Activated T-cell treated with anti-CD3 and anti-CD28 coated beads, Interleukin-2, amount 50 U/mL, for 4 hours (primary cell): ENCODE data around the gene NDE1. TPM values are rescaled to one million over a fixed set of nuclear protein-coding genes. Genes with fewer than 3 reads are reported as not detected.
"Not testable (repeated sequence)": the region's sequence is repeated elsewhere in the genome, so short reads cannot be mapped to it uniquely, and the experiment has no call there.

Experiments used
- ATAC-seq, 2 donors: fragments of 200-7000 bp; cut with Tn5 transposase; one replicate each; pipeline ENCODE4 v1.10.0; 2021
- DNase-seq: peaks from one replicate; pipeline ENCODE4 v3.0.0-alpha.2; 2020
- H3K27me3 Mint-ChIP-seq: one replicate; pipeline ENCODE4 v1.8.0; 2021; ENCODE audit warnings: low read depth, mixed read lengths
- H3K36me3 Mint-ChIP-seq: one replicate; pipeline ENCODE4 v1.8.0; 2022; ENCODE audit warnings: mixed read lengths; ENCODE audit not compliant: insufficient read depth
- H3K4me1 Mint-ChIP-seq: one replicate; pipeline ENCODE4 v1.8.0; 2021; ENCODE audit warnings: low read depth, mixed read lengths
- H3K4me3 Mint-ChIP-seq: one replicate; pipeline ENCODE4 v1.8.0; 2021; ENCODE audit warnings: mild to moderate bottlenecking, moderate library complexity, mixed read lengths
- H3K9me3 Mint-ChIP-seq: one replicate; pipeline ENCODE4 v1.8.0; 2021; ENCODE audit warnings: mixed read lengths
- total RNA-seq, 3 donors: library from RNA; stranded (reverse); gene quantifications; one replicate each; pipeline ENCODE4 v1.2.1, GENCODE V29; 2021

The NDE1 gene
- total RNA-seq = 10 to 100 TPM; 60.4 to 69.0 (median 60.5) TPM

DNA sequence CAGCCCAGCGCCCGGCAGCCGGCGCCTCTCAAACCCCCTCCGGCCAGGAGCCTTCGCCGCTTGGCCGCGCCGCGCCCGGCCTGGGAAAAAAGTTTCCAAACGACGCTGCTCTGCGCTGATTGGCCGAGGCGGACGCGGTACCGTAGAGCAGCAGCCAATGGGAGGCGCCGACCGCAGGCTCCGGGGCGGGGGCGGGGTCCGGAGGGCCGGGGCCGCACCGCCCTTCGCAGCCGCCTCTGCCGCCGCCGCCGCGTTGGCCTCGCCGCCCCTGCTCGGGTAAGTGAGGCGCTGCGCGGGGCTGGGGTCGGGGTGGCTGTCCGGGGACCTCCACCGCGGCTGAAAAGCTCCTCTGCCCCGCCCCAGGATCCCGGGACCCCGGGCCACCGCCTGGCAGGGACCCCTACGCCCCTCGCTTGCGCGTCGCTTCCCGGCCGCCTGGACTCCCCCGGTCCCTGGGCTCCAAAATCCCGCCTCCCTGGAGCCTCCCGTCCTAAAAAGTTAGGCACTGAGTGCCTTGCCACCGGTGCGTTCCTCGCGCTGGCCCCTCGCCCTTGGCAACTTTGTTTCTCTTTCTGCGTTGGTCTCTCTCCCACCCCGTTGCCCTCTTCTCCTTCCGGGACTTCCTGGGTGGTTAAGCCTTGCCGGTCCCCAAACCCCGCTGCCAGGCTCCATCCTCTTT, at the start of gene NDE1:
NDE1 (plus strand) TSS at position 227 of the 679 bp plus-strand sequence. CDS start 14,534 bp downstream, outside the sequence.
- H3K4me3 Mint-ChIP-seq = peak within 1 kb of the TSS; percentile 99
- DNase-seq (peak; percentile 78), ATAC-seq (peak; percentile 97 to 98)
- no peaks in the 10 kb centered on the region for H3K9me3 Mint-ChIP-seq
- H3K4me1 Mint-ChIP-seq = peaks cover 31% of the 10 kb centered on the region
- H3K27me3 Mint-ChIP-seq = no peaks in the 10 kb centered on the region
- peaks cover 6% of the 10 kb centered on the region for H3K36me3 Mint-ChIP-seq

DNA sequence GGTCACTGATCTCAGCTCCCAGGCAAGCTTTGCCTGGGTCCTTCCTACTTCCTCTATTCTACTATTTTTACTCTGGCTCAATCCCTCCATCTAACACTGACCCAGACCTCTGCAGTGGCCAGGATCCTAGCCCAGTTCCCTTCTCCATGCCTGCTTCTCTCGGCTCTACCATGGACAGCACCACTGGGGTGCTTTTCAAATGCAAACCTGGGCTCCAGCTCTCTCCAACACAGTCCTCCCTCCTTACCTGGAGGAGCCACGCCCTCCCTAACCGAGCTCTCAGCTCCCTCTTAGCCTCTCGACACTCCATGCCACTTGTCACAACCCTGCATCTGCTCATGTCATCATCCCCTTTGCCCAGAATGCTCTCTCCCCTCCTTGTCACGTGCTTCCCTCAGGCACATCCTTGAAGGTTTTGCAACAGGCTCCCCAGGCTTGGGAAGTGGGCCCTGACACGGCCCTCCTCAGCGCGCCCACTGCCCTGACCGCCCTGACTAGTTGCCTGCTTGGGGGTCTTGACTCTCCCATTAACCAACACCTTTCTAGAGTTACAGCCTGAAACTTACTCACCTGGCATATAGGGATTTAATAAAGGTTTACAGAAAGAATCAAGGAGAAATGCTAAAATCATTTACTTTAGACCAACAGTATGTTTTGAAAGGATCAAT, 48.7 kb upstream of the NDE1 start:
- peaks cover 3% of the 10 kb centered on the region for H3K4me1 Mint-ChIP-seq
- H3K4me3 Mint-ChIP-seq = no peak overlapping the region
- DNase-seq = no peak
- no peaks in the 10 kb centered on the region for H3K27me3 Mint-ChIP-seq
- ATAC-seq = no peak
- H3K9me3 Mint-ChIP-seq = no peaks in the 10 kb centered on the region
- H3K36me3 Mint-ChIP-seq = peaks cover 57% of the 10 kb centered on the region

DNA sequence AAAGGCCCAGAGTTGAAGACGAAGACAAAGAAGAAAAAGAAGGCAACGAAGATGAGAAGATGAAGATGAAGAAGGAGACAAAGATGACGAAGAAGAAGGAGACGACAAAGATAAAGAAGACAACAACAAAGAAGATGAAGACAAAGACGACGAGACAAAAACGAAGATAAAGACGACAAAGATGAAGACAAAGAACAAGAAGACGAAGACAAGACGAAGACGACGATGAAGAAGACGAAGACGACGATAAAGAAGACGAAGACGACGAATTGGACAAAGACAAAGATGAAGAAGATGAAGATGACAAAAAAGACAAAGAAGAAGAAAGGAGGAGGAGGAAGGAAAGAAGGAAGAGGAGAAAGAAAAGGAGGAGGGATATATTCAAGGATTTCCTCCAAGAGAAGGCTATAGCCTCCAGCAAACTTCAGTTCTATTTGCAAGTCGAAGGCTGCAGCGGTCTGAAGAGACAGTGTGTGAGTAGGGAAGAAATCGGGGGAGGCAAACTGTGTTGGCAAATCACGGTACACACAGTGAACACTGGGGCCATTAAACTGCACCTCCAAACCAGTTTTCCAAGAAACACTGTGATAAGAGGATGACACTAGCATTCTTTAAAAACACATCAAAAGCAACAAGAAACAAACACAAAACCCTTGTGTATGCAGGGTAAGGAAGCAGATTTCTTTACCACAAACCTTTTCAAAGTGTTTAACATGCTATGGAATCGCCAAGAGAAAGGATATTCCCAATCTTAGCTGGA, 47.6 kb upstream of the NDE1 start:
- Mint-ChIP-seq H3K27me3 (no peaks in the 10 kb centered on the region), H3K4me3 (no peak overlapping the region), H3K9me3 (no peaks in the 10 kb centered on the region), H3K4me1 (peaks cover 3% of the 10 kb centered on the region), H3K36me3 (peaks cover 64% of the 10 kb centered on the region)
- DNase-seq (no peak), ATAC-seq (no peak)

GRCh38 chr16:15604460-15605440, 45.3 kb upstream of the NDE1 start:
- H3K27me3 Mint-ChIP-seq = no peaks in the 10 kb centered on the region
- peaks cover 62% of the 10 kb centered on the region for H3K36me3 Mint-ChIP-seq

DNA sequence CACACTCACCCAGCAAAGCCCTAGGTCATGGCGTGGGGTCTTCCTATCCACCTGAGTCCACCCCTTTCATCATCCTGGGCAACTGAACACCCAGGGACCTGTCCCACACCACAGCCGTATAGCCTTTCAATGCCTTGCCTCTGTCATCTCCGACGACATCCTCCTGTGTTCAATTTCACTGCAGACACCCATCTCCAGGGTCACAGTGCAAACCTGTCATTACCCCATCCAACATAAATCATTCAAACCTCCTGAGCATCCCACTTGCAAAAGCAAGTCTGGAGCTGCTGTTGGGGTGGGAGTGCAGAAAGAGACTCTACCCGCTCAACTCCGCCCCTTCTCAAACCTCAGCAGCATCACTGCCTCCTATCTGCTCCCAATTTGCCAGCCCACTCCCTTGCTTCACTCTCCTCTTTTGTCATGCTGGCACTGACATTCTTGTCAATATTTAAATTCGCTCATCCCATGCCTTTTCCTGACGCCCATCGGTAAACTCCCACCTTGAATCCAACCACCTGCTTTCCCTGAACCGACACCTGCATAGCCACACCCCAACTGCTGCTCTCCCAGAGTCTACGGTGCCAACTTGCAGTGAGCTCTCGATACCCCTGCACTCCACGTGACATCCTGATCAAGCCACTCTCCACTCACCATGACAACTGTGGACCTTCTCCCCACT, 44.1 kb upstream of the NDE1 start:
- ATAC-seq (no peak), DNase-seq (no peak)
- Mint-ChIP-seq H3K4me1 (peaks cover 1% of the 10 kb centered on the region), H3K27me3 (no peaks in the 10 kb centered on the region), H3K4me3 (no peak overlapping the region), H3K9me3 (no peaks in the 10 kb centered on the region), H3K36me3 (peaks cover 64% of the 10 kb centered on the region)

More at GRCh38 chr16:15604460-15605440, 45.3 kb upstream of the NDE1 start:
- ATAC-seq = no peak
- no peaks in the 10 kb centered on the region for H3K9me3 Mint-ChIP-seq
- no peak for DNase-seq
- no peaks in the 10 kb centered on the region for H3K4me1 Mint-ChIP-seq
- H3K4me3 Mint-ChIP-seq = no peak overlapping the region

GRCh38 chr16:15606518-15607220, 43.4 kb upstream of the NDE1 start:
- H3K9me3 Mint-ChIP-seq = no peaks in the 10 kb centered on the region
- H3K36me3 Mint-ChIP-seq = peaks cover 59% of the 10 kb centered on the region
- H3K4me3 Mint-ChIP-seq = no peak overlapping the region

DNA sequence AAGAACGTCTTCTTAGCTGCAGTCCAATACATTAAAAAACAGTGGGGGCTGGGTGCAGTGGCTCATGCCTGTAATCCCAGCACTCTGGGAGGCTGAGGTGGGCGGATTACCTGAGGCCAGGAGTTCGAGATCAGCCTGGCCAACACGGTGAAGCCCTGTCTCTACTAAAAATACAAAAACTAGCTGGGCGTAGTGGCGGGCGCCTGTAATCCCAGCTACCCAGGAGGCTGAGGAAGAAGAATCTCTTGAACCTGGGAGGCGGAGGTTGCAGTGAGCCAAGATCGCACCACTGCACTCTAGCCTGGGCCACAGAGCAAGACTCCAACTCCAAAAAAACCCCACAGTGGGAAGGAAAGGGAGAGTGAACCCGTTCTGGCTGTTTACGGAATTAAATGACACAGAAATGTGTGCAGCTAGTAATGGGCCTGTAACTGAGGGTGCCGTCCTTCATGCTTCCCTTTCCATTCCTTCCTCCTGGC, 42.8 kb upstream of the NDE1 start:
- not testable (repeated sequence) for H3K27me3 Mint-ChIP-seq, H3K4me3 Mint-ChIP-seq, ATAC-seq, H3K4me1 Mint-ChIP-seq, H3K9me3 Mint-ChIP-seq, DNase-seq
- H3K36me3 Mint-ChIP-seq = peaks cover 58% of the 10 kb centered on the region

More at GRCh38 chr16:15606518-15607220, 43.4 kb upstream of the NDE1 start:
- no peak for ATAC-seq
- Mint-ChIP-seq H3K27me3 (no peaks in the 10 kb centered on the region), H3K4me1 (peaks cover 1% of the 10 kb centered on the region)
- no peak for DNase-seq

- Mint-ChIP-seq H3K4me3 (no peak overlapping the region), H3K36me3 (peaks cover 60% of the 10 kb centered on the region), H3K27me3 (no peaks in the 10 kb centered on the region), H3K9me3 (no peaks in the 10 kb centered on the region), H3K4me1 (peaks cover 1% of the 10 kb centered on the region)
- DNase-seq = no peak
- no peak for ATAC-seq
Observed at GRCh38 chr16:15607700-15608396, 42.2 kb upstream of the NDE1 start.

GRCh38 chr16:15608398-15609285, 41.4 kb upstream of the NDE1 start:
- no peak for DNase-seq
- Mint-ChIP-seq H3K36me3 (peaks cover 59% of the 10 kb centered on the region), H3K4me1 (peaks cover 1% of the 10 kb centered on the region), H3K4me3 (no peak overlapping the region), H3K9me3 (no peaks in the 10 kb centered on the region), H3K27me3 (no peaks in the 10 kb centered on the region)
- no peak for ATAC-seq

DNA sequence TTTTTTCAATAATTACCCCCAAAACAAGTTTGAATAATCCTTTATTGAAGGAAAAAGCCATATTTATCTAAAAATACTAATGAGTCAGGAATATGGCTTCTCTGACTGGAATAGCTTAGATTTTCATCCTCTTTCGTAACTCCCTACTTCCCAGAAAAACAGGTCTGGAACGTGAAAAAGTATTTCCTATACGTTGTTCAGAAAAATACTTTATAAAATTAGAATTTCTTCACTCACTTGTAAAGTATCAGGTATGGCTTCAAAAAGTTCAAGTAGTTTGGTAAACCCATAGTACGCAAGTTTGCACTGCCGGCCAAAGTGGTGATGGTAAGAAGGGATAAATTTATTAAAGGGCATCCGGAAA, 40.8 kb upstream of the NDE1 start:
- Mint-ChIP-seq H3K9me3 (no peaks in the 10 kb centered on the region), H3K4me1 (peaks cover 1% of the 10 kb centered on the region), H3K27me3 (no peaks in the 10 kb centered on the region), H3K36me3 (peaks cover 54% of the 10 kb centered on the region), H3K4me3 (no peak overlapping the region)
- no peak for ATAC-seq
- DNase-seq = no peak

GRCh38 chr16:15610369-15610871, 39.6 kb upstream of the NDE1 start:
- peaks cover 54% of the 10 kb centered on the region for H3K36me3 Mint-ChIP-seq
- H3K4me1 Mint-ChIP-seq = peaks cover 1% of the 10 kb centered on the region
- DNase-seq (no peak), ATAC-seq (peak; percentile 48 to 65)
- no peak overlapping the region for H3K4me3 Mint-ChIP-seq
- H3K9me3 Mint-ChIP-seq = no peaks in the 10 kb centered on the region
- no peaks in the 10 kb centered on the region for H3K27me3 Mint-ChIP-seq
